ENCODE measurements around the gene ASTN2. TPM values are rescaled to one million over a fixed set of nuclear protein-coding genes. Genes with fewer than 3 reads are reported as not detected.
A peak's percentile ranks its signal among the peaks of the same experiment; 100 is the strongest.

The ASTN2 gene
- total and polyA plus RNA-seq, 4 donors: 0.57 to 2.9 (median 1.4) TPM

- TF ChIP-seq CTCF (IDR thresholded peaks at IDR 0.05; ENCODE audit: low read depth, low read length, missing input control) (no peak), TAF1 (conservative IDR thresholded peaks at IDR 0.05) (no peak), JUND (IDR thresholded peaks at IDR 0.05) (peak in 1 of 2 donors; percentile 27), FOXA1 (IDR thresholded peaks at IDR 0.05) (no peak), SP1 (IDR thresholded peaks at IDR 0.05) (peak; percentile 63), YY1 (IDR thresholded peaks at IDR 0.05) (no peak)
Observed at GRCh38 chr9:117191504-117192261, 223.2 kb downstream of the ASTN2 start (continued).

GRCh38 chr9:117189121-117189520, 225.7 kb downstream of the ASTN2 start:
- no peaks in the 10 kb centered on the region for H3K27me3 ChIP-seq (ENCODE audit: control insufficient read depth in 4 of 4, insufficient read depth in 4 of 4, low read length in 3 of 4)
- no peaks in the 10 kb centered on the region for H3K36me3 ChIP-seq (ENCODE audit: control insufficient read depth in 4 of 4, insufficient read depth in 3 of 4, low read depth in 1 of 4, low read length in 3 of 4)
- no peak for DNase-seq (ENCODE audit: low spot score)
- no peak overlapping the region for H3K9ac ChIP-seq (ENCODE audit: low read depth in 1 of 2, low read length in 2 of 2)
- WGBS: 65% methylated on average over 3 of the region's 3 CpGs
- H3K4me3 ChIP-seq (ENCODE audit: low read depth in 1 of 3, low read length in 3 of 3): no peak overlapping the region
- H3K4me1 ChIP-seq (ENCODE audit: control insufficient read depth in 4 of 4, insufficient read depth in 4 of 4, low read length in 3 of 4): peaks cover 0 to 5% (median 1%) of the 10 kb centered on the region in 4 donors
- H3K27ac ChIP-seq (ENCODE audit: low read depth in 1 of 2, low read length in 2 of 2): no peak overlapping the region
- H3K9me3 ChIP-seq (ENCODE audit: control insufficient read depth in 4 of 4, low read length in 3 of 4): no peaks in the 10 kb centered on the region
- TF ChIP-seq YY1 (IDR thresholded peaks at IDR 0.05): no peak
- no peak for TF ChIP-seq FOXA2 (IDR thresholded peaks at IDR 0.05)
- TF ChIP-seq HNF4A (conservative IDR thresholded peaks at IDR 0.05): no peak

- DNase-seq (ENCODE audit: low spot score): no peak
- no peak overlapping the region for H3K9ac ChIP-seq (ENCODE audit: low read depth in 1 of 2, low read length in 2 of 2)
- no peaks in the 10 kb centered on the region for H3K36me3 ChIP-seq (ENCODE audit: control insufficient read depth in 4 of 4, insufficient read depth in 3 of 4, low read depth in 1 of 4, low read length in 3 of 4)
- H3K27me3 ChIP-seq (ENCODE audit: control insufficient read depth in 4 of 4, insufficient read depth in 4 of 4, low read length in 3 of 4): no peaks in the 10 kb centered on the region
- TF ChIP-seq YY1 (IDR thresholded peaks at IDR 0.05) (no peak), EGR1 (IDR thresholded peaks at IDR 0.05; ENCODE audit: low read depth in 2 of 2) (no peak), GABPA (IDR thresholded peaks at IDR 0.05 in 1 of 2, conservative IDR thresholded peaks at IDR 0.05 in 1 of 2) (no peak), RXRA (IDR thresholded peaks at IDR 0.05) (no peak), MAX (IDR thresholded peaks at IDR 0.05) (no peak), JUND (IDR thresholded peaks at IDR 0.05) (no peak), TAF1 (conservative IDR thresholded peaks at IDR 0.05) (no peak), RAD21 (IDR thresholded peaks at IDR 0.05) (no peak), CTCF (IDR thresholded peaks at IDR 0.05; ENCODE audit: low read depth, low read length, missing input control) (no peak), NR2F2 (IDR thresholded peaks at IDR 0.05) (no peak), ATF3 (IDR thresholded peaks at IDR 0.05) (no peak), REST (IDR thresholded peaks at IDR 0.05) (no peak), FOXA2 (IDR thresholded peaks at IDR 0.05) (no peak), HNF4G (IDR thresholded peaks at IDR 0.05) (no peak), HNF4A (conservative IDR thresholded peaks at IDR 0.05) (no peak), SP1 (IDR thresholded peaks at IDR 0.05) (no peak), FOXA1 (IDR thresholded peaks at IDR 0.05) (no peak), ZBTB33 (IDR thresholded peaks at IDR 0.05) (no peak)
- H3K9me3 ChIP-seq (ENCODE audit: control insufficient read depth in 4 of 4, low read length in 3 of 4): no peaks in the 10 kb centered on the region
- no peak overlapping the region for H3K27ac ChIP-seq (ENCODE audit: low read depth in 1 of 2, low read length in 2 of 2)
- no peak overlapping the region for H3K4me3 ChIP-seq (ENCODE audit: low read depth in 1 of 3, low read length in 3 of 3)
- 67% methylated on average over 3 of the region's 3 CpGs for WGBS
- peaks cover 0 to 5% (median 1%) of the 10 kb centered on the region in 4 donors for H3K4me1 ChIP-seq (ENCODE audit: control insufficient read depth in 4 of 4, insufficient read depth in 4 of 4, low read length in 3 of 4)
Observed at GRCh38 chr9:117188394-117188793, 226.5 kb downstream of the ASTN2 start.

All from liver (tissue), 9 donors.